Right atrium auricular region (tissue), 2 donors: ENCODE results near the gene OSTF1. TPM values are rescaled to one million over a fixed set of nuclear protein-coding genes. Genes with fewer than 3 reads are reported as not detected.

Experiments
- DNase-seq: peaks from one replicate; pipeline ENCODE4 v3.0.0-alpha.2; 2019; ENCODE audit warnings: low spot score
- H3K27ac ChIP-seq, 2 donors: fragments of 200-600 bp; sonication (generic); 1 replicate in 1 of 2; 2 replicates in 1 of 2; pipeline ENCODE4 v1.5.1; 2016 to 2019
- H3K27me3 ChIP-seq, 2 donors: fragments of 200-600 bp; sonication (generic); one replicate each; pipeline versions ENCODE4 v1.5.1 to v1.6.0; 2017 to 2019
- H3K36me3 ChIP-seq: fragments of 200-600 bp; sonication (generic); one replicate; pipeline ENCODE4 v1.5.1; 2016
- H3K4me1 ChIP-seq, 2 donors: fragments of 200-600 bp; sonication (generic); one replicate each; pipeline versions ENCODE4 v1.5.1 to v1.6.0; 2017 to 2019
- H3K4me3 ChIP-seq, 2 donors: fragments of 200-600 bp; sonication (generic); 1 replicate in 1 of 2; 2 replicates in 1 of 2; pipeline ENCODE4 v1.5.1; 2017 to 2019; ENCODE audit warnings: mild to moderate bottlenecking in 1 of 2, moderate library complexity in 1 of 2
- H3K9me3 ChIP-seq, 2 donors: fragments of 200-600 bp; sonication (generic); one replicate each; pipeline ENCODE4 v1.5.1; 2019
- CTCF ChIP-seq, 2 donors: fragments of 200-600 bp; sonication (generic); IDR thresholded peaks; one replicate each; pipeline ENCODE4 v1.5.1; 2019; ENCODE audit warnings: antibody characterized with exemption in 2 of 2
- total RNA-seq, 2 donors: library from RNA; depleted of rRNA; stranded (reverse); fragments of >200 nt; gene quantifications; one replicate each; pipeline ENCODE4 v1.1.0, GENCODE V29; 2016

Gene OSTF1
- total RNA-seq, 2 donors from 2014 or later, result 14.5 to 17.7 TPM

- Histone ChIP-seq H3K4me1 (no peaks in the 10 kb centered on the region), H3K27ac (no peak overlapping the region), H3K9me3 (no peaks in the 10 kb centered on the region), H3K36me3 (peaks cover 5% of the 10 kb centered on the region), H3K27me3 (no peaks in the 10 kb centered on the region), H3K4me3 (no peak overlapping the region)
- DNase-seq, result no peak
- TF ChIP-seq CTCF (IDR thresholded peaks at IDR 0.05), result no peak
Observed at GRCh38 chr9:75176037-75176436, 87.7 kb downstream of the OSTF1 start.

- Histone ChIP-seq H3K27ac (no peak overlapping the region), H3K9me3 (no peaks in the 10 kb centered on the region), H3K36me3 (peaks cover 5% of the 10 kb centered on the region), H3K4me3 (no peak overlapping the region), H3K27me3 (no peaks in the 10 kb centered on the region), H3K4me1 (no peaks in the 10 kb centered on the region)
- no peak for DNase-seq
- TF ChIP-seq CTCF (IDR thresholded peaks at IDR 0.05), result no peak
Observed at GRCh38 chr9:75181750-75182149, 93.4 kb downstream of the OSTF1 start.

- no peaks in the 10 kb centered on the region for H3K27me3 ChIP-seq
- no peak overlapping the region for H3K4me3 ChIP-seq
- H3K36me3 ChIP-seq, result peaks cover 5% of the 10 kb centered on the region
- TF ChIP-seq CTCF (IDR thresholded peaks at IDR 0.05), result no peak
- no peak for DNase-seq
- no peak overlapping the region for H3K27ac ChIP-seq
- H3K4me1 ChIP-seq, result no peaks in the 10 kb centered on the region
- no peaks in the 10 kb centered on the region for H3K9me3 ChIP-seq
Observed at GRCh38 chr9:75183306-75183705, 95.0 kb downstream of the OSTF1 start.

- no peak overlapping the region for H3K27ac ChIP-seq
- no peak overlapping the region for H3K4me3 ChIP-seq
- TF ChIP-seq CTCF (IDR thresholded peaks at IDR 0.05), result no peak
- no peaks in the 10 kb centered on the region for H3K27me3 ChIP-seq
- peaks cover 5% of the 10 kb centered on the region for H3K36me3 ChIP-seq
- DNase-seq, result no peak
- no peaks in the 10 kb centered on the region for H3K9me3 ChIP-seq
- H3K4me1 ChIP-seq, result no peaks in the 10 kb centered on the region
Observed at GRCh38 chr9:75184471-75184870, 96.2 kb downstream of the OSTF1 start.

- peak in 1 of 2 donors; percentile 58 for TF ChIP-seq CTCF (IDR thresholded peaks at IDR 0.05)
- DNase-seq, result no peak
- no peak overlapping the region for H3K27ac ChIP-seq
- H3K4me1 ChIP-seq, result no peaks in the 10 kb centered on the region
- no peak overlapping the region for H3K4me3 ChIP-seq
- H3K27me3 ChIP-seq, result no peaks in the 10 kb centered on the region
- H3K9me3 ChIP-seq, result no peaks in the 10 kb centered on the region
- H3K36me3 ChIP-seq, result peaks cover 5% of the 10 kb centered on the region
Observed at GRCh38 chr9:75185585-75186170, 97.4 kb downstream of the OSTF1 start.

GRCh38 chr9:75186767-75187380, 98.6 kb downstream of the OSTF1 start:
- DNase-seq, result no peak
- TF ChIP-seq CTCF (IDR thresholded peaks at IDR 0.05), result peak; percentile 86 to 93
- no peak overlapping the region for H3K4me3 ChIP-seq
- no peak overlapping the region for H3K27ac ChIP-seq
- no peaks in the 10 kb centered on the region for H3K27me3 ChIP-seq
- no peaks in the 10 kb centered on the region for H3K4me1 ChIP-seq
- H3K9me3 ChIP-seq, result no peaks in the 10 kb centered on the region
- H3K36me3 ChIP-seq, result peaks cover 5% of the 10 kb centered on the region
